HG03565 (cell line): ENCODE results near the gene GAK.

Source experiments
- ATAC-seq: cut with Tn5 transposase; IDR thresholded peaks from one replicate; pipeline ENCODE4 v1.9.1; 2021; ENCODE audit warnings: mild to moderate bottlenecking, moderate library complexity; ENCODE audit not compliant: unreplicated experiment

GAK gene

DNA sequence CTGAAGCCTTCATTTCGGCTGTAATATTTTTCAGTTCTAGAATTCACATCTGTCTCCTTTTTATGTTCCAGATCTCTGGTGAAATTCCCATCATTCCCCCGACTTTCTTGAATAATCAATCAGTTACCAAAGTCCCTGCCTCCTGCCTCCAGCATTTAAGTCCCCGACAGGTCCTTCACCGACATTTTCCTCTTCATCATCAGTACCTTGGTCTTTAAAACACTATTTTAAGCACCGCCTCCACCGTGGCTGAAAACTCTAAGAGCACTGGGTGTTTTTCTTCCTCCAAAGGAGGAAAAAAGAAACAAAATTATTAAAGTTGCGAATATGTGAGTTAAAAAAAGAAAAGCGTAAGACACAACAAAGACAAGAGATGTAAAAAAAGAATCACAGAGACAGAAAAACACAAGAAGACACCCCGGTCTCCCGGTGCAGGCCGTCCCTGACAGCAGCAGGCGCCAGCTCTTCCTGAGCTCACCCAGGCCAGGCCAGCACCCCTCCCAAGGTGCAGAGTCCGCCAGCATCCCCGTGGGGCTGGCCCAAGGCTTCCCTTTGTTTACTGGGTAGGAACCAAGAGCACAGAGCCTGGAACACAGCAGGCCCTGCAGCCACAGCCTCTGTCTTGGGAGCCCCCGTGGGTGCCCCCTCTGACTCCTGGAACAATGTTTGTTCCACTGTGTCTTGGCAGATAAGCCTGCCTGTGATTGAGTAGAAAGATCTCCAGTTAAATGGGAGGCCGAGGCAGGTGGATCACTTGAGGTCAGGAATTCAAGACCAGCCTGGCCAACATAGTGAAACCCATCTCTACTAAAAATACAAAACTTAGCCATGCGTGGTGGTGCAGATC, 56.9 kb downstream of the GAK start:
- ATAC-seq, result no peak

DNA sequence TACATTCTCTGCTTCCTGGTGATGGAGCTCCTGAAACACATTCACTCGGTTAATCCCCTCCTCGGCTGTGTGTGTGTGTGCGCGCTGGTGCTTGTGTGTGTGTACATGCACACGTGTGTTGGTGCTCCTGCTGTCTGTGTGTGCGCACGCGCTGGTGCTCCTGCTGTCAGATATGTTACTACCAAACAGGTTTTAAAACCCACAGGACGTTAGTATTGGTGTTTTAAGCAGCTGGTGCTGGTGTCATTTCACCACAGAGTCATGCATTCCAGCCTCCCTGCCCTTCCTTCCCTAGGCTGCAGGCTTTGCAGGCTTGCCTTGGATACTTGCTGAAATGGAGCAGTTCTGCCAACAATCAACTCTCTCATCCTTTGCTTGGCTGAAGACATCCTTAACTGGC, 58.1 kb downstream of the GAK start:
- no peak for ATAC-seq

DNA sequence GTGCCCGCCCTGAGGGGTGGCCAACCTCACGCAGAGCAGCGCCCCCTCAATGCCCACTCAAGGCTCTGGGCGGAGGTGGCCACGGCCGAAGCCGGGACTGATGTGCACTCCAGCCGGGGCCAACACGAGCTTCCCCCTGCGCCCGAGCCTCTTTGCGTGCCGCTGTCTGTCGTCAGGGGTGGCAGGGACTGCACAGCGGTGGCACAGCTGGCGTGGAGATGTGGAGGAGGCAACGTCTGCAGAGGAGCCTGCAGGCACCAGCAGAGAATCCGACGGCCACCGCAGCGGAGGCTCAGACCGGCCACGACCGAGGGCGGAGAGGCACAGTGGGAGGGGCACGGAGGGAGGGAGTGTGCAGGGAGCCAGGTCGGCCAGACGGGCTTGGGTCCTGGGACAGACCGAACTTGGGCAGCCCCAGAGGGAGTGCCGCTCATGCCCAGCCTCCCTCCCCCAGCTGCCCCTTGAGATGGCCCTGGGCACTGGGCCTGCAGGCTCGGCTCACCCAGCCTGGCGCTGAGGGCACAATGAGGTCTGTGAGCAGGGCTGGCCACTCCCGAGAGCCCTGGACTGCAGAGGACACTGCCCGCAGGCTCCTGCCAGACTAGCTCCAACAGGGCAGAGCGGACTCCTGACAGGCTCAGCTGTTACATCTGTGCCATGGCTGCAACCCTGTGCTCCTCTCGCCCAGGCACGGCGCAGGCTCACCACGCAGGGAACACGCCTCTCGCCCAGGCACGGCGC, 59.7 kb downstream of the GAK start:
- no peak for ATAC-seq

DNA sequence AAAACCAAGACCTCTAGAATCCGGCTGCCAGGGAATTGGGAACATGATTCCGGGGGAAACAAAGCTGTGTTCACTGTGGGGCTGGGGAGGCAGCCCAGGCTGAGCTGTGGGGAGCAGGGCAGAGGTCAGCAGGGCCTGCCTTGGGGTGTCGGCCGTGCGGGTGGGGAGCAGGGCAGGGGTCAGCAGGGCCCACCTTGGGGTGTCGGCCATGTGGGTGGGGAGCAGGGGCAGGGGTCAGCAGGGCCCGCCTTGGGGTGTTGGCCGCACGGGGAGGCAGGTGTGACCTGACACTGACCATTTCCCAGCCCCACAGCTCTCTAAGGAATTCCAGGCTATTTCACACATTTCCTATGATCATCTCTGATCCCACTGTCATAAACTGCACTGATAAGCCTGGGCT, 60.6 kb downstream of the GAK start:
- ATAC-seq, result no peak

DNA sequence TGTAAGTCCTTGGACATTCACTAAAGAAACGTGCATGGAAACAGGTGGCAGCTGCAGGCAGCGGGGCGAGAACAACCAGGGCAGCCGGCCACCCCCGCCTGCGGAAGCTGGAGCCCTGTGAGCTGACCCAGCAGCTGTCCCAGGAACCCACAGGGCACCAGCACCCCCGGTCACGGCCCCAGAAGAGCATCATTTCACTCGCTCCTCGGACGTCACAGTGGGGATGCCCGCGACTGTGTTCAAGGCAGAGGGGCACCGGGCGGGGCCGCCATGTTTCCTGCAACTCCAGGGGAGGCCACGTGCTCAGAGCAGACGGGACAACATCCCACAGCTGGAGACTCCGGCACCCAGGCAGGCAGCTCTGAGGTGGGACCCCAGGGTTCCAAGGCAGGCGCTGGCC, 61.2 kb downstream of the GAK start:
- ATAC-seq, result no peak

DNA sequence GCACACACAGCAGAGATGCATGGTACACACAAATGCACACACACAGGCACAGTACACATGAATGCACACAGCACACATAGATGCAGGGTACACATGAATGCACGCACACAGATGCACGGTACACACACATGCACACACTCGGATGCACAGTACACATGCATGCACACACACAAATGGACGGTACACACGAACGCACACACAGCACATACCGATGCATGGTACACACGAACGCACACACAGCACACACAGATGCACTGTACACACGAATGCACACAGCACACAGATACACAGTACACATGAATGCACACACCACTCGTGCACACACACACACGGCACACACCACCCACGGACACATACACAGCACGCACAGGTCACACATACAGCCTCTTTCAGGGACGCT, 62.3 kb downstream of the GAK start:
- ATAC-seq, result no peak

DNA sequence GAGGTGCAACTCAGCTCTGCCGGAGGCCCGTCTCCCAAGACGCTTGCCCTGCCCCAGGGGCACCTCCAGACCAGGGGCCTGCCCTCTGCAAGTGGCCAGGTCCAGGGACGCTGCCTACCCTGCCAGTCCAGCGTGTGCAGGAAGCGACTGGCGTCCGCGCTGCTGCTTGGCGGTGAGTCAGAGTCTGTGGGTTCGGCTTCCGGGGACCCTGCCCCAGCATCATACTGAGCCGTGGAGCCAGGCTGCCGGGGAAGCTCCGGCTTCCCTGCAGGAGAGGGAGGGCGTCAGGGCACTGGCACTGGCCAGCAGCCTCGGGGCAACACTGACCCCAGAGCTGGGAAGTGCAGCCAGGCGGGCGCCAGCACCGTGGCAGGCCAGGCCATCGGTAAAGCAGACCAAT, 63.7 kb downstream of the GAK start:
- ATAC-seq, result no peak

DNA sequence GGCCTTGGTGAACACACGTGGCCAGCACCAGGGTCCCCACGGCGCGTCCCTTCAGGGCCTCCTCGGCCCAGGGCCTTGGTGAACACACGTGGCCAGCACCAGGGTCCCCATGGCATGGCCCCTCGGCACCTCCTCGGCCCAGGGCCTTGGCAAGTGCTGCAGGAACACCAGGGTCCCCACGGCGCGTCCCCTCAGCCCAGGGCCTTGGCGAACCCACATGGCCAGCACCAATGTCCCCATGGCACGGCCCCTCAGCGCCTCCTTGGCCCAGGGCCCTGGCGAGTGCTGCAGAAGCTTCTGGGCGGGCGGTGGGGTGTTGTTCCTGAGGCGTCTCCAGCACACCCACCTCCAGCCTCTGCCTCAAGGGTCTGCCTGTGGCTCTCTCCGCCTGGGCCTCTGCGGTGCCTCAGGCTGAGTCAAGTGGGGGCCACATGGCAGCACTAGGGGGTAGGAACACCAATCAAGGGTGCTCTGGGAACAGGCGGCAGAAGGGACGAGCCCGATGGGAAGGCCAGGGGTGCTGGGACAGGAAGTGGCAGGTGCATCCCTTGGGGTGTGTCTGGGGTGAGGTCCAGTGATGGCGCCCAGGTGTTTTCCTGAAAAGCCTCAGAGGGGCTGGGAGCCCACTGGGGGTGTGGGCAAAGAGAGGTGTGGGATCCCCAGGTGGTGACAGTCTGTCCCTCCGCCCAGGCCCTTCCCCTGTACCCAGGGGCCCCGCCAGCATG, 64.4 kb downstream of the GAK start:
- no peak for ATAC-seq

DNA sequence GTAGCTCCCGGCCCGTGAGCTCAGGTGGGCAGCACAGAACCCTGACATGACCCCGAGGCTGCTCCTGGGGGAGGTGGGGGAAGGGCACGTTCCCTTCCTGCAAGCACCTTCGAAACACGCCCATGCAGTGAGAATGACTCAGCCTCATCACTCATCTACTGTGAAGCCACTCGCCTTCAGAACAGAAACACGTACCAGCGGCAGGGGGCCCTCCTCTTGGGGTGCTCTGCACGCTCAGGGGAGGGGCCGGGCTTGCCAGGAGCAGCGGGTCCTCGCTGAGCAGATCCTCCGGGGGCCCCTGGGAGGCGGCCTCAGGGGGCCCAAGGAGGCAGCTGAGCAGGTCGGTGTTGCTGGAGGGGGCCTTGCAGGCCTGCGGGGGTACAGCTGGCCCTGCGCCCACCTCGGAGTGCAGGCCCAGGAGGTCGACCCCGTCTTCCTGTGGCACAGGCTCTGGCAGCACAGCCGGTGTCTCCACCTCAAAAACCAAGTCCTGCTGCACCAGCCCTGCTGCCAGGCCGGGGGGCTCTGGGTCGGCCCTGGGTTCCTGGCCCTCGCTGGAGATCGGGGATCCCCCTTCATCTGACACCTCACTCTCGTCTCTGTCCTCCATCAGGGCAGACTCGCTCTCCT, 65.2 kb downstream of the GAK start:
- no peak for ATAC-seq

DNA sequence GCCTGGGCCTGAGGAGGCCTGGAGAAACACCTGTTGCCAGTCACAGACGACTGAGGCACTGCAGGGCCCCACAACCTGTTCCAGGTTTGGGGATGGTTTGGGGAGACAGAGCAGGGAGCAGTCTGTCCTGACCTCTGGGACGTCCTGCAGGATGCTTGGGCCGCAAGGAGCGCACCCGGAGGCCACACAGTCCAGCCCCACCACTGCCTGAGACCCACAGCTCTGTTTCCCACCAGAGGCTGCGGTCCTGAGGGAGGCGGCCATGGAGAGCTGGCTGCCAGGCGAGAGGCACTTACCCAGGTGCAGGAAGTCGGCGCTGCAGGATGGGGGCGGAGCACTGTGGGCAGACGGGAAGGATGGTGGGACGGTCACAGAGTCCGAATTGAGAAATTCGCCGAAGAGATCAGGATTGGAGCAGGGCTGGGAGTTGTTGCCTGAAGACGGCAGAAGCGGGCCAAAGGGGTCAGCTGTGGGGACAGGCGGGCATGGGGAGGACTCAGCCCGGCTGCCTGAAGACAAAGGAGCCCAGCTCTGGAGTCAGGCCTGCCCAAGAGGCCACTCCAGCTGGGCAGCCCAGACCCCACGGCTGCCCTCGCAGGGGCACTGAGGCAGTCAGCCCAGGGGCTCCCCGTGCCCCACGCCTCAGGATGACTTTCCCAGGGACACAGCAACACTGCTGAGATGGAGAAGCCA, 65.9 kb downstream of the GAK start:
- no peak for ATAC-seq

DNA sequence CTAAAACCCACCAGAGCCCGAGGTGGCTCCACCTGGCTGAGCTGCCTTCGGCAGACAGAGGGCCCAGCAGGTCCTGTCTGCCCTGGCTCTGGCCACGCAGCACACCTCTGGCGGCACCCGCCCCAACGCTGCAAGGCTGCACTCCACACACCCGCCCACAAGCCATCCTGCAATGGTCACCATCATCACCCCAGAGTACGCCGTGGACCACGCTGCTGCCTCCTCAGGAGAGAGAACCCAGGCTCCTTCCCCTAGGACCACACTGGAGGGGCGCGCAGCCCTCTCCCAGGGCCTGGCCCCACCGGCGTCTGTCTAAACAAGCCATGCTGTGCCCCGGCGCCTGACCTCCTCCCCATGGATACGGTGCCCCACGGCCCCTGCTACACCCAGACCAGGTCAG, 66.5 kb downstream of the GAK start:
- no peak for ATAC-seq

DNA sequence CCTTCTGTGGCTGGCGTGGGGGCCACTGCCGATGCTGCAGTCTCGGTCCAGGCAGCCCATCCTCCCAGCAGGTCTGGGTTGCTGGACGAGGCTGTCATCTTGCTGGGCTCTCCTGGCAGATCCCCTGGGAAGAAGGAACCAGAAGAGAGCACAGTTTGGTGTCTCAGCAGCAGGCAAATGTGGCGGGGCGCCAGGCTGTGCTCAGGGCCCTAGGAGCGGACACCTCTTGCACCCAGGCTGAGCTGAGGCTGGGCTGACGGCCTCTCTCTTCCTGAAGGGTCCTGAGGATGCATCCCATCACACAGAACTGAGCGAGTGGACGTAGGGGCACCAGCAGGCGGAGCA, 67.0 kb downstream of the GAK start:
- ATAC-seq, result no peak

DNA sequence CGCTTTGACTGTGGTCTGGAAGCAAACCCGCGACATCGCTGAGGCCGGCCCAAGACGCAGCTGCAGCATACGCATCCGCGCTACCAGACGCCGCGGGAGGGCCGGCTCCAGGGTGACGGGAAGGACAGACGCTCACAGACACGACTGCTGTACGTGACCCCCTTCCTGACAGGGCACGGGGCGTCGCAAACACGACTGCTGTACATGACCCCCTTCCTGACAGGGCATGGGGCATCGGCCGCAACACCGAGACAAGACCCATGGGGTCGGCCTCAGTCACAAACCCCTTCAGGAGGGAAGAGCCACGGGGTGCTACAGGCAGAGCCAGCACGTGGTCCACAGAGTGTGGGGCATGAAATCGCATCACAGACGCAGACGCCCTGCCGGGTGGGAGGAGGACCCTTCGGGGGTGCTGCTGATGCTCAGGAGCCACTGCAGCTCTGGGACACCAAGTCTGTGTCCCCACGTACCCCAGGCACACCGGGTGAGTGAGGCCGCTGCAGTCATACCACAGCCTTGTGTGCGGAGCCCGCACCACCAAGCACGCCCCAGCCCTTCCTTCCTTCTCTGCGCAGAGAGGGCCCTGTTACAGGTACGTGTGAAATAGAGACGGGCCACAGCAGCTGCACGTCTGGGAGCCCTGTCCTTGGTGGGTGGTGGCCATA, 67.5 kb downstream of the GAK start:
- no peak for ATAC-seq

DNA sequence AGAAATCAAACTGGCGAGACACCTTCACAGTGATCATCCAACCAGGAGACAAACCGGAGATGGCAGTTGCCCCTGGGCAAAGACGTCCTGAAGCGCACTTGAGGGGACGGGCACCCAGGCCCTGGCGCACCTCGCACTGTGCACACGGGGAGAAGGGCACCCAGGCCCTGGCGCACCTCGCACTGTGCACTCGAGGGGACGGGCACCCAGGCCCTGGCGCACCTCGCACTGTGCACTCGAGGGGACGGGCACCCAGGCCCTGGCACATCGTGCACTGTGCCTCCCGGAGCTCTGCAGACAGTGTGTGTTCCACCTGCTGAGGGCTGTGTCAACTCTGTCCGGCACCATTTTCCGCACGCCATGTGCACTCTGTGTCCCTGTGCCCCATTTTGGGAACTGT, 71.6 kb downstream of the GAK start:
- no peak for ATAC-seq

DNA sequence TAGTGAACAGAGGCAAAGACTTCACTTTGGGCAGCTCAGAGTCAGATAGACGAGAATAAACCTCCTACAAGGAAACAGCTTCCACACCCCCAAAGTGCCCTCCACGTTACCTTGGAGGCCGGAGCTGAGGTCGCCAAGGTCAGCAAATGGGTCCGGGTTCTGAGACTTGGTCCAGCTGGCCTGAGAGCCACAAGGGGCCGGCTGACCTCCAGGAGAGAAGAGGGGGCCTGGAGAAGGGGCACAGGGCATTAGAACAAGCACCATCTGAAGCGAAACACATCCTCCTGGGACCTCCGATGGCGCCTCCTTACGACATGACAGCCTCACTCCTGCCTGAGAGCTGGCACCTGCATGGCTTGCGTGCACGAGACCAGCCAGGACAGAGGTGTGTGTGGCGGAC, 72.6 kb downstream of the GAK start:
- no peak for ATAC-seq

DNA sequence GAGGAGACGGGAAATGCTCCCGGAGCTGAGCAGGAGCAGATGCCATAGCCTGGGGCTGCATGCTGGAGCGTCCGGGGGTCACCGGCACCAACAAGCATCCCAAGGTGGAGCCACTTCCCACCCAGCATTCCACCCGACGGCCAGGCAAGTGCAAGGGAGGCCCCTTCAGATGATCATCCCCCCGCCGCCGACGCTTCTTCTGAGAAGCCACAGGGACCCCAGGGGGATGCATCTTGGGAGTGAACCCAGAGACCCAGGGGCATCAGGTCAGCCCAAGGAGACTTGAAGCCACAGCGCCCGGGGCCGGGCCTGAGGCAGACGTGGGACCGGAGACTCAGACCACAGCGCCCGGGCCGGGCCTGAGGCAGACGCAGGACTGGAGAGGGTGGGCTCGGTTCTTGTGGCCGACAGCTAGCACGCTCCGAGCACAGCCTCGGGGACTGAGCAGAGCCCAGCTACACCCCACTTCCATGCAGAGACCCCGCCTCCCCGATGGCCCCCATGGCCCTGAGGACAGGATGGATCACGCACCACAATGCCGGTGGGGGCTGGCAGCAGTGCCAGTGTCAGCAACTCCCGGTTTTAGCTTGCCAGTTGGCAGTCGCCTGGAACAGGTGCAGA, 73.2 kb downstream of the GAK start:
- no peak for ATAC-seq

DNA sequence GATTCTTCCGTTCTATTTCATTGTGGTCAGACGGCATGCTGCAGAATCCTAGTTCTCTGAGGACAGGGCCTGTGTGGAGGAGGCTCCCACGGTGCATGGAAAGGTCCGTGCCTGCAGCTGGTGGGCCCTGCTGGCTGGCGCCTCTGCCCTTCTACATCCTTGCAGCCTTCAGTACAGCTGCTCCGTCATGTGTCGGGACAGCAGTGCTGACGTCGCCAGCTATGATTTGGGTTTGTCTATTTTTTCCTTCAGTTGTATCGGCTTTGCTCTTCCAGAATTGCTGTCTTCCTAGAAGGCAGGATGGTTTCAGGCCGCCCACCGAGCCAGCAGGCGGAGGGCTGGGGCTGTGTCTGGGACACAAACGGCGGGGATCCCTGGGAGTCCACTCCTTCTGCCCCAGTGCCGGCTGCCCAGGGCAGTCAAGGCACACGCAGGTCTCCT, 74.1 kb downstream of the GAK start:
- ATAC-seq, result no peak

DNA sequence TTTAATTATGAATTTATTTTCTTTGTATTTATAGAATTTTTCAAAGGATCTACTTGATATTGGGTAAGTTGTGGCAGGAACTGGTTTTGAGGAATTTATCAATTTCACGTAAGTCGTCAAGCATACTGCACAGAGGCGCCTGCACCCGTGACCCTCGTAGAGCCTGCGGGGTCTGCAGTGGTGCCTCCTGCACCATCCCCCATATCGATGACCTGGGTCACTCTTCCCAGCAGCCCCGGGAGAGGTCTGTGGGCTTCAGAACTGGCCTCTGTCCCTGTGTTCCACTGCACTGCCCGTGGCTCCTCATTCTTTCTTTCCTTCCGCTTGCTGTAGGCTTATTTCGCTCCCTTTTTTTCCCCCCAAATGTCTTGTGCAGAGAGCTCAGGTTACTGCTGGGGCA, 74.7 kb downstream of the GAK start:
- no peak for ATAC-seq

DNA sequence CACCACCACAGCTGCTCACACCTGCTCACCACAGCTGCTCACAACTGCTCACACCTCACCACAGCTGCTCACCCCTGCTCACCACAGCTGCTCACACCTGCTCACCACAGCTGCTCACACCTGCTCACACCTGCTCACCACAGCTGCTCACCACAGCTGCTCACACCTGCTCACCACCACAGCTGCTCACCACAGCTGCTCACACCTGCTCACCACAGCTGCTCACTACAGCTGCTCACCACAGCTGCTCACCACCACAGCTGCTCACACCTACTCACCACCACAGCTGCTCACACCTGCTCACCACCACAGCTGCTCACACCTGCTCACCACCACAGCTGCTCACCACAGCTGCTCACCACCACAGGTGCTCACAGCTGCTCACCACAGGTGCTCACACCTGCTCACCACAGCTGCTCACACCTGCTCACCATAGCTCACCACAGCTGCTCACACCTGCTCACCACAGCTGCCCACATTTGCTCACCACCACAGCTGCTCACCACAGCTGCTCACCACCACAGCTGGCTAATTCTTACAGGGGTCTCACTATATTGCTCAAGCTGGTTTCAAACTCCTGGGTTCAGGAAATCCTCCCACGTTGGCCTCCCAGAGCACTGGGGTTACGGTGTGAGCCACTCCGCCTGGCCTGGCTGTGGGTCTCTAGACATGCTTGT, 75.8 kb downstream of the GAK start:
- ATAC-seq, result no peak
